A673 (cell line): ENCODE data around the gene CFL1. TPM values are rescaled to one million over a fixed set of nuclear protein-coding genes. Genes with fewer than 3 reads are reported as not detected.
A peak's percentile ranks its signal among the peaks of the same experiment; 100 is the strongest.

Experiments
- BruUV-seq: library from RNA; stranded (reverse); fragments of 400-500 nt; replicated peaks from 2 replicates; lab custom pipeline; 2021; lab: Mats Ljungman, UMichigan
- CTCF ChIA-PET: fragments of 300-600 bp; sonication (Branson Sonifier 250); formaldehyde crosslinking; loops from one replicate; lab custom pipeline; 2022; ENCODE audit warnings: antibody characterized with exemption; lab: Charles Lee
- POLR2A ChIA-PET: fragments of 300-600 bp; sonication (Branson Sonifier 250); formaldehyde crosslinking; loops from one replicate; lab custom pipeline; 2022; ENCODE audit warnings: antibody characterized with exemption; ENCODE audit not compliant: low non-redundant PET; lab: Charles Lee
- DNase-seq: peaks from one replicate; pipeline ENCODE4 v3.0.0-alpha.2; 2015; ENCODE audit warnings: low spot score
- H3K27ac ChIP-seq: fragments of 200-600 bp; sonication (generic); 2 replicates; pipeline ENCODE4 v1.5.1; 2016; ENCODE audit warnings: mixed run types, low read depth, mild to moderate bottlenecking, mixed read lengths, antibody characterized with exemption, low read length; ENCODE audit not compliant: poor library complexity, severe bottlenecking
- H3K27me3 ChIP-seq: fragments of 200-600 bp; sonication (generic); replicated peaks from 2 replicates; pipeline ENCODE4 v1.6.1; 2017; ENCODE audit warnings: mixed run types, low read depth, mild to moderate bottlenecking, mixed read lengths, antibody characterized with exemption, low read length; ENCODE audit not compliant: insufficient read depth, poor library complexity
- H3K36me3 ChIP-seq: fragments of 200-600 bp; sonication (generic); 2 replicates; pipeline ENCODE4 v1.6.1; 2016; ENCODE audit warnings: mixed run types, mild to moderate bottlenecking, mixed read lengths, antibody characterized with exemption, low read length; ENCODE audit not compliant: insufficient read depth, poor library complexity, severe bottlenecking
- H3K4me1 ChIP-seq: fragments of 200-600 bp; sonication (generic); 2 replicates; pipeline ENCODE4 v1.6.1; 2017; ENCODE audit warnings: mixed run types, mild to moderate bottlenecking, mixed read lengths, antibody characterized with exemption, low read length; ENCODE audit not compliant: insufficient read depth, poor library complexity, severe bottlenecking
- H3K4me3 ChIP-seq: fragments of 200-600 bp; sonication (generic); 2 replicates; pipeline ENCODE4 v1.5.1; 2016; ENCODE audit warnings: low read depth, mixed run types, mild to moderate bottlenecking, mixed read lengths, low read length; ENCODE audit not compliant: poor library complexity, severe bottlenecking
- H3K9me3 ChIP-seq: fragments of 200-600 bp; sonication (generic); 2 replicates; pipeline ENCODE4 v1.6.1; 2016; ENCODE audit warnings: mixed run types, low read depth, mild to moderate bottlenecking, mixed read lengths, antibody characterized with exemption, low read length; ENCODE audit not compliant: poor library complexity, severe bottlenecking
- EZH2 ChIP-seq: fragments of 200-600 bp; sonication (generic); IDR thresholded peaks from 2 replicates; pipeline ENCODE4 v1.6.1; 2017; ENCODE audit warnings: borderline replicate concordance, low read depth, mild to moderate bottlenecking, mixed read lengths, antibody characterized with exemption, low read length; ENCODE audit not compliant: poor library complexity, severe bottlenecking
- intact Hi-C: fragments of 100-400 bp; cut with micrococcal nuclease; formaldehyde crosslinking; loops from one replicate; pipeline ENCODE4 v1.10.0; 2022; ENCODE audit not compliant: unreplicated experiment
- total RNA-seq: library from RNA; stranded (reverse); gene quantifications from 2 replicates; pipeline ENCODE4 v1.2.3, GENCODE V29; 2021
- TF ChIP-seq, protein P1 (sequence below): fragments of 300-800, 200-600 bp; sonication (generic); conservative IDR thresholded peaks from 2 replicates; pipeline ENCODE4 v1.5.1; 2017; ENCODE audit warnings: low read depth, mild to moderate bottlenecking, antibody characterized with exemption, low read length, moderate library complexity, mixed read lengths

Gene CFL1
- total RNA-seq, 1 experiment from 2014 or later, result 1,649 TPM

GRCh38 chr11:65871811-65872548, 14.0 kb upstream of the CFL1 start:
- Histone ChIP-seq H3K4me1 (peaks cover 24% of the 10 kb centered on the region), H3K27ac (peak overlapping the region; percentile 75), H3K9me3 (no peaks in the 10 kb centered on the region), H3K4me3 (peak overlapping the region; percentile 68), H3K27me3 (no peaks in the 10 kb centered on the region), H3K36me3 (peaks cover 19% of the 10 kb centered on the region)
- CTCF ChIA-PET, result interaction anchor here (1.5 to 4.1 kb wide), 4 partner anchors 13 to 18 kb away, joined by 3 to 16 read pairs (median 10); partner anchors contain the start of genes CCDC85B, FIBP and MUS81
- no TSS peak for BruUV-seq
- POLR2A ChIA-PET, result interaction anchor here (0.5 to 0.7 kb wide), 2 partner anchors 38 to 93 kb away, joined by 3 to 8 read pairs; partner anchors contain the start of gene SNX32
- intact Hi-C loops, result no loop called here
- no peak for TF ChIP-seq EZH2
- TF ChIP-seq, protein P1, sequence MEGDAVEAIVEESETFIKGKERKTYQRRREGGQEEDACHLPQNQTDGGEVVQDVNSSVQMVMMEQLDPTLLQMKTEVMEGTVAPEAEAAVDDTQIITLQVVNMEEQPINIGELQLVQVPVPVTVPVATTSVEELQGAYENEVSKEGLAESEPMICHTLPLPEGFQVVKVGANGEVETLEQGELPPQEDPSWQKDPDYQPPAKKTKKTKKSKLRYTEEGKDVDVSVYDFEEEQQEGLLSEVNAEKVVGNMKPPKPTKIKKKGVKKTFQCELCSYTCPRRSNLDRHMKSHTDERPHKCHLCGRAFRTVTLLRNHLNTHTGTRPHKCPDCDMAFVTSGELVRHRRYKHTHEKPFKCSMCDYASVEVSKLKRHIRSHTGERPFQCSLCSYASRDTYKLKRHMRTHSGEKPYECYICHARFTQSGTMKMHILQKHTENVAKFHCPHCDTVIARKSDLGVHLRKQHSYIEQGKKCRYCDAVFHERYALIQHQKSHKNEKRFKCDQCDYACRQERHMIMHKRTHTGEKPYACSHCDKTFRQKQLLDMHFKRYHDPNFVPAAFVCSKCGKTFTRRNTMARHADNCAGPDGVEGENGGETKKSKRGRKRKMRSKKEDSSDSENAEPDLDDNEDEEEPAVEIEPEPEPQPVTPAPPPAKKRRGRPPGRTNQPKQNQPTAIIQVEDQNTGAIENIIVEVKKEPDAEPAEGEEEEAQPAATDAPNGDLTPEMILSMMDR, result 0 out of 2 replicates have a peak, but pooled peaks have one; percentile 10
- no peak for DNase-seq

DNA sequence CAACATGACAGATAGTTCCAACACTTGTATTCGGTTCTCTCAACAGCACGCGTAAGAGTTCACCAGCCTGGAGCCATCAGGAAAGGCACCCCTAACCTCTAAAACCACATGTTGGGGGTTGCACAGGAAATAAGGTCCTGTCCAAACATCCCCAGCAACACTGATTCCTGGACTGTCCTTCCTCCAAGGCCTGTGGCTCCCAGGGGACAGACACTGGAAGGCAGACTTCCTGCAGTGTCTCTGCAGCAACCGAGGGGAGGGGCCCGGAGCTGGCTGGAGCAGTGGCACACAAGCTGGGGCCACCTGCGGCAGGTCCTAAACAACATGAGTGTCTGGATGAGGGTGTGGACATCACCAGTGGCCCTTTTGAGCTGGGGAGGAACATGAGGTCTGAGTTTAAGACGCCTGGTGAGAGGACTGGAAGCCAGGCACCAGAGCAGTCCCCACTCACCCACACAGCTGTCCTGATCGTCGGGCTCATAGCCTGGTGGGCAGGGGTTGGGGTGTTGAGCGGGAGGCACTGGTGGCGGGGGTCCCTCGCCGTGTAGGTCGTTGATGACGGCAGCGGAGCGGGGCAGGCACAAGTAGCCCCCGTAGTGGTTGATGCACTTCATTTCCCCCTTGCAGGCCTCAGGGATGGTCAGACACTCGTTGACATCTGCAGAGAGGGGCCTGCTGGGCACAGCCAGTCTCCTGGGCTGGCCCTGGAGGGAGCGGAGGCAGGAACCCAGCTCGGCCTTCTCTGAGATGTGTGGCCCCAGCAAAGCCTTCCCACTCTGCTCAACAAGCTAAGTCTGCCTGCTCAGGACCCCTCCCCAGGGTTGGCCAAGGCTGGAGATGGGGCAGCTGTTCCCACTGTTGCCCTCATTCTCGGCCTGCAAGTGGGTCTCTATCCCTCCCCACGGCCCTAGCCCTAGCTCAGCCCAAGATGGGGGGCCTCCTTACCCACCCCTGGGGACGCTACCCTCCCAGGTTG, 13.0 kb upstream of the CFL1 start:
- Histone ChIP-seq H3K9me3 (no peaks in the 10 kb centered on the region), H3K4me3 (no peak overlapping the region), H3K27me3 (no peaks in the 10 kb centered on the region), H3K4me1 (peaks cover 24% of the 10 kb centered on the region), H3K27ac (peak overlapping the region; percentile 75), H3K36me3 (peaks cover 27% of the 10 kb centered on the region)
- intact Hi-C loops, result no loop called here
- POLR2A ChIA-PET, result interaction anchor here (0.5 to 1.2 kb wide), 3 partner anchors 11 to 44 kb away, joined by 3 to 4 read pairs (median 3); partner anchors contain the start of genes MUS81 and SNX32
- BruUV-seq, result no TSS peak
- peak; percentile 62 for DNase-seq
- TF ChIP-seq, protein P1, result no peak
- TF ChIP-seq EZH2, result no peak
- CTCF ChIA-PET, result interaction anchor here (0.6 to 4.1 kb wide), 5 partner anchors 12 to 233 kb away, joined by 3 to 16 read pairs (median 7); partner anchors contain the start of genes FIBP, MUS81 and SIPA1

GRCh38 chr11:65870307-65870658, 12.3 kb upstream of the CFL1 start:
- intact Hi-C loops, result no loop called here
- peaks cover 24% of the 10 kb centered on the region for H3K4me1 ChIP-seq
- ChIA-PET CTCF (interaction anchor here (1.1 to 4.1 kb wide), 3 partner anchors 10 to 18 kb away, joined by 4 to 16 read pairs (median 8); partner anchors contain the start of genes FIBP and MUS81), POLR2A (interaction anchor here (0.6 to 1.2 kb wide), 2 partner anchors 10 to 44 kb away, joined by 3 to 4 read pairs; partner anchors contain the start of gene MUS81)
- H3K27ac ChIP-seq, result peak overlapping the region; percentile 75
- H3K4me3 ChIP-seq, result no peak overlapping the region
- TF ChIP-seq EZH2, result no peak
- TF ChIP-seq, protein P1, result no peak
- H3K36me3 ChIP-seq, result peaks cover 34% of the 10 kb centered on the region
- DNase-seq, result no peak
- no TSS peak for BruUV-seq
- H3K27me3 ChIP-seq, result no peaks in the 10 kb centered on the region
- no peaks in the 10 kb centered on the region for H3K9me3 ChIP-seq
